GM11168 (cell line): ENCODE measurements around the gene IFRD1.
"Not testable (repeated sequence)": the region's sequence is repeated elsewhere in the genome, so short reads cannot be mapped to it uniquely, and the experiment has no call there.

Source experiments
- in situ Hi-C: fragments of 300-500 bp; cut with MboI; formaldehyde crosslinking; loops from one replicate; pipeline ENCODE4 v1.12.0; 2022; ENCODE audit warnings: low sequenced_read_pairs; ENCODE audit not compliant: unreplicated experiment

Gene IFRD1

DNA sequence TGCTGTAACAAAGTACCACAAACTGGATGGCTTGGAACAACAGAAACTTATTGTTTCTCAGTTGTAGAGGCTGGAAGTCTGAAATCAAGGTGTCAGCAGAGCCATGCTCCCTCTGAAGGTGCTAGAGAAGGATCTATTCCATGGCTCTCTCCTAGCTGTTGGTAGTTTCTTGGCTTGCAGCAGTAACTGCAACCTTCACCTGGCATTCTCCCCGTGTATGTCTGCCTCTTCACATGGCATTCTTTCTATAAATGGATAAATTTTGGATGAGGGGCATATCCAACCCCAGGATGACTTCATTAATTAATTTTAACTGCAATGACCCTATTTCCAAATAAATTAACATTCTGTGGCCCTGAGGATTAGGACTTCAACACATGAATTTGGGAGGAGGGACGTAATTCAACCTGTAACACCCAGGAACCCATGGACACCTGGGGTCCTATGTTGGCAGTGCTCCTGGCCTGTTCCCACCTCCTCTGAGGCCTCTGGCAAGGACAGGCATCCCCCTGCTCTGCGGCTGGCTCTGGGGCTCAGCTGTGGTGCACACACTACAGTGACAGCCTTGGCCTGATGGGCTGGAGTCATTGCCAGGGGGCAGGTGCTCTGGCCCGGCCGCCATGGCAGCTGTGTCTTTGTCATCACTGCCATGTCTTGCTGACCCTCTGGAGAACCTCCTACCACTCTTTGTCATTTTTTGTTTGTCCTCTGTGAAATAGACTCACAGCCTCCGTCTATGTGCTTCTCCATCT, 61.4 kb downstream of the IFRD1 start:
- in situ Hi-C loops: no loop called here

- in situ Hi-C loops: no loop called here
Measured at GRCh38 chr7:112512451-112513210, 62.4 kb downstream of the IFRD1 start.

GRCh38 chr7:112515989-112516388, 65.7 kb downstream of the IFRD1 start:
- in situ Hi-C loops: no loop called here

DNA sequence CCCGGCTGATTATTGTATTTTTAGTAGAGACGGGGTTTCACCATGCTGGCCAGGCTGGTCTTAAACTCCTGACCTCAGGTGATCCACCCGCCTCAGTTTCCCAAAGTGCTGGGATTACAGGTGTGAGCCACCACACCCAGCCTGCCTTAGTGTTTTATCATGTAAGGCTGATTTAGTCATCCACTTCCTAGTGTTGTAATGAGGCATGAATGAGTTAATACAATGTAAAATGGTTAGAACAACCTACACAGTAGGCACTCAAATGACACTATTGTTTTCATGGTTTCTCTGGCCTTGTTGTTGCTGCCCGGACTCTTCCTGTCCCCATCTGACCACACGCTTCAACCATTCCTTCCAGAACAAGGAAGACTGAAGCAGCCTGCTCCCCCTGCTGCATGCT, 66.2 kb downstream of the IFRD1 start:
- in situ Hi-C loops: not testable (repeated sequence)

- in situ Hi-C loops: no loop called here
Measured at GRCh38 chr7:112517487-112517886, 67.2 kb downstream of the IFRD1 start.

GRCh38 chr7:112520787-112521186, 70.5 kb downstream of the IFRD1 start:
- in situ Hi-C loops: no loop called here

DNA sequence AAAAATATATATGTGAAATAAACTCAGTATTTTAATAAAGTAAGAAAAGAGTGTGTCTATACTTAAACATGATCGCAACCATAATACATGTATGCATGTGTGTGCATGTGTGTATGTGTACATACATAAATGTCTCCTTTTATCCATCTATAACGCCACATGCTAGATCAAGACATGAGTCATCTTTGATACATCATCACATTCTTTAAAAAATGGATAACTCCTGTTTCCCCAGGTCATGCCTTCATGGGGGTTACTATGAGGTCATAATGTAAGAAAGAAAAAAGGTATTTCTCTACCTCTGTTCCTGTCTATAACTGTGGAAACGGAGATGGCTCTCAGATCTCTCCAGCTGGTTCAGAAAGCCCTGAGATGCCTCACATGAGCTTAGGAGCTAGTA, 71.7 kb downstream of the IFRD1 start:
- in situ Hi-C loops: no loop called here

DNA sequence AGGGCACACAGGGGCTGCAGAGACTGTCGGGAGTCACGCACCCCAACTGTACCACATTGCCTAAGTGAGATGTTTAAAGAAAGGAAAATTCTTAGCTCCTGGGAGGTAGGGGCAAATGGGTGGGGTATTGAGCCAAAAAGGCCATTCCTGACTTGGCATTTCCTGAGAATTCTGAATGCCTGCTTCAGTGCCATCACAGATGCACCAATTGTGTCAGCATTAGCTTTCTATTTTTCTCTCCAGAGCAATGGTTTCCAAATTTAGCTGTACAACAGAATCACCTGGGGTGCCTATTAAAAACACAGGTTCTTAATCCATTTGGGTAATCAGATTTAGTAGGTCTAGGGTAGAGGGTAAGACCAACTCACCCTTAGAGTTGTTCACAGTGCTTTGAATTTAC, 73.6 kb downstream of the IFRD1 start:
- in situ Hi-C loops: no loop called here
